ENCODE measurements around the gene STAC3.

The STAC3 gene

GRCh38 chr12:57254506-57255280, 3.7 kb upstream of the STAC3 start:
- no peak for DNase-seq

DNA sequence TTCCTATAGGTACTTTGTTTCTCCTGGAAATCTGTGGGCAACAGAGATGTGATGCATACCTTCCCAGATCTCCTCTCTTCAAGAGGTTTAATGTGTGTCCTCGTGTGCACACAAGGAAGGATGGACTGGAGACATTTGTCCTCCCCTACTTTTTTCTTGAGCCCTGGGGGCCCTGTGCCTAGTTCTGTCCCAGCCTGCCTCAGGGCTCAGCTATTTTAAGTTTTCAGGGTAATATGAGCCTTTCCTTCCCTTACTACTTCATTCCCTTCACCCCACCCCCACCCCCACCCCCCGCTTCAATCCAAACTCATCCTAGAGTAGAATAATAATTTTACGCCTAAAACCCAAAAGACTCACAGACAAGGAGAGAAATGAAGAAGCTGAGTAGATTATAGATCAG, 446 bp downstream of the STAC3 start:
- no peak for DNase-seq

GRCh38 chr12:57248934-57249742, 1.8 kb downstream of the STAC3 start:
- no peak for DNase-seq

GRCh38 chr12:57247041-57247440, 3.9 kb downstream of the STAC3 start:
- no peak for DNase-seq

DNA sequence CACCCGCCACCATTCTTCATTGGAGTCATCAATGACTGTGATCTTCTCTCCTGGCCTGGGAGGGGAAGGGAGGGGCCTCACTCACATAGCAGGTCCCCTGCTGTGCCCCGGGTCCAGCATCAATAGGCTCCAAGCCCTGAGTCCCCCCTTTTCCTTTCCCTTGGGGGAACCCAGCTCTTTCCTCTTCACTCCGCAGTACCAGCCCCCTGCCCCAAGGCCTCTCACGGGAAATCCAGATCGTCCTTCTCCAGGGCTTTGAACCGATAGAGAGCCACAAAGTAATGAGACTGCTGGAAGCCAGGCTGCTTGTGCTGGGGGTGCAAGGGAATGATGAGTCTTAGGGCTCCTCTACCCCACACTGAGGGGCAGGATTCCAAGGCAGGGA, 6.7 kb downstream of the STAC3 start:
- DNase-seq, result no peak

- peak; percentile 84 to 86 for DNase-seq
These were observed 7.3 kb downstream of the STAC3 start for GRCh38 chr12:57243521-57244311.

DNA sequence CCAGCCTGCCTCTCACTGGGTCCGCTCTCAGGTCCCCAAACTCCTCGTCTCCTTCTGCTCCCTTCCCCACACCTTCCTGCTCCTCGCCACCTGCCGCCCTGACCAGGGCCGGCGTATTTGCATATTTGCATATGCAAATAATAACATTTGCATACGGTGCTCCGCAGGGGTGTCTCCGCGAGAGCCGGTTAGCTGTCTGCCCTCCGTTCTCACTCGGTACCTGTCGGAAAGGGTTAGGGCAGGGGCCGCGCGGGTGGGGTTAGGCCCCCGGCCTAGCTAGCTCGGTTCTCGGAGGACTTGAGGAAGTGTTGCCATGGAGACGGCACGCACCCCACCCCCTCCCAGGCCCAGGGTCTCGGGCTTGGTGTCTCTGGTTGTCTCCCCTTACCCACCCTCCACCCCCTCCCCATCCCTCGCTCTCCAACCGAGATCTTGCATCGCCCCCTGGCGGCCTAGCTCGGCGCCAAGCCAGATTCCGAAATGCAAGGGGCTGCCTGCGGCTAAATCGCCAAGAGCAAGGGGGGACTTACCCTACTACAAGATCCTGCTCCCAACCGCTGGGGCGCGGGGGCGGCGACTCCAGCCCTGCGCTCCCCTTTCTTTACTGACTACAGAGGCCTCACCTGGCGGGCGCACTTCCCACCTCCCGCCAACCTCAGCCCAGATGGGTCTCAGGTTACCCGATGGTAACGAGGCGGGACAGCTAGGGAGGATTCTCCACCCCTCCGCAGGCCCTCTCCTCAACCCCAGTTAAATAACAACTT, 8.1 kb downstream of the STAC3 start:
- peak; percentile 72 to 78 for DNase-seq

DNA sequence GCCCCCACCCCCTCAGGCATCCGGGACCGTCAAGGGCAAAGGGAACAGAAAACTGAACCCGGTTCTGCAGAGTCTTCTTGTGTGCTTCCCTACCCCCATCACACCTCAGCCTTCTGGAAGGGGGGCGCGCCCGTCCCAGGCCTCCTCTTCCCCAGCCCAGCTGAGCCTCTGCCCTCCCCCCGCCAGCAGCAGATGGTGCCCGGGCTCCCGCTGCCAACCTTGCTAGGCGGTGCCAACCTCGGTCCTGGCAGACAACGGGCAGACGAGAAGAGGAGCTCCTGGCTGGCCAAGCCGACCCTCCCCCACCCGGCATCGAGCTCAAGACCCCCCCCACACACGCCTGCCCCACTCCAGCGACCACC, 8.7 kb downstream of the STAC3 start:
- no peak for DNase-seq

GRCh38 chr12:57241402-57242310, 9.3 kb downstream of the STAC3 start:
- DNase-seq, result no peak

GRCh38 chr12:57240926-57241401, 10.0 kb downstream of the STAC3 start:
- no peak for DNase-seq

- peak; percentile 60 to 61 for DNase-seq
These were observed 10.7 kb downstream of the STAC3 start for GRCh38 chr12:57240066-57240921.

- DNase-seq, result no peak
These were observed 11.4 kb downstream of the STAC3 start for GRCh38 chr12:57239587-57240065.

GRCh38 chr12:57238854-57239554, 12.0 kb downstream of the STAC3 start:
- peak; percentile 92 to 95 for DNase-seq

GRCh38 chr12:57237932-57238853, 12.8 kb downstream of the STAC3 start:
- DNase-seq, result no peak

- DNase-seq, result no peak
These were observed 13.4 kb downstream of the STAC3 start for GRCh38 chr12:57237596-57237931.

- no peak for DNase-seq
These were observed 13.9 kb downstream of the STAC3 start for GRCh38 chr12:57236925-57237595.

DNA sequence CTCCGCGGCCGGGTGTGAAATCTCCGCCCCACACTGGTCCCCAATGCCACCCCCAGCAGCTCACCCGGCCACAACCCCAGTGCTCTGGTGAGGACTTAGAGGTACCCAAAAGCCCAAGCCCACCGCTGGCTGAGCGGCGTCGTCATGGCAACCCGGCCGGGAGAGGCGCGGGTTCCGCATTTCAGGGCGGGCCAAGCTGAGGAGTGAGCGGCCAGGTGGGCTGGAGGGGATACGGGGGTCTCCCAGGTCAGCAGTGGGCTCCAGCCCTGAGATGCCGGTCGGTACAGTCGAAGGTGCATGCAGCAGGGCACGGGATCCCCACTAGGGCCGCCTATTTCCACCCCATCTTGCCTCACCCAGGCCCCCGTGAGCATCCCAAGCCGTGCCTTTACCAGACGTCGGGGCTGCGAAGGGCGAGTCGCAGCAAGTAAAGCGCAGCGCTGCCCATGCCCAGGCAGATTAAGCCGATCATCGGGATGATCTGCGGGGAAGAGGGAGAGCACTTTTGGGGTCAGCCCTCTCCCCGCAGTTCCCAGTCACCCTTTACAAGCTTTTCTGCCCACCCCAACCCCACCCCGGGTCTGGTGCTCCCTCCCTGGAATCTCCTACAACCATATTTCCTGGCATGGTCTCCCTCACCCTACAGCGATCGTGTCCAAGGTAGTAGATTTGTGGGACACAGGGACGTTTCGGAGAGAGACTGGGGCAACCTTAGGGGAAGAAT, 14.6 kb downstream of the STAC3 start:
- no peak for DNase-seq
